GM10248 (cell line): ENCODE measurements around the gene CRMP1.

Experiments
- CTCF ChIA-PET: fragments of 300-600 bp; sonication (Branson Sonifier 250); formaldehyde crosslinking; extraction: SDS; loops from one replicate; lab custom pipeline; 2021; ENCODE audit warnings: antibody characterized with exemption; lab: Yijun Ruan, JAX
- POLR2A ChIA-PET: fragments of 350-650 bp; sonication (Branson Sonifier 250); formaldehyde crosslinking; extraction: SDS; loops from one replicate; lab custom pipeline; 2020; ENCODE audit warnings: antibody characterized with exemption; lab: Yijun Ruan, JAX
- DNase-seq: peaks from one replicate; pipeline ENCODE4 v3.0.0; 2012; ENCODE audit errors: extremely low spot score
- CTCF ChIP-seq: IDR thresholded peaks from 2 replicates; pipeline ENCODE4 v1.5.1; 2012; ENCODE audit warnings: mild to moderate bottlenecking, low read depth; ENCODE audit errors: extremely low read depth, missing control alignments, control extremely low read depth

Gene CRMP1

GRCh38 chr4:5784960-5785611, 107.8 kb downstream of the CRMP1 start:
- ChIA-PET CTCF (no interaction called here), POLR2A (no interaction called here)
- no peak for DNase-seq
- TF ChIP-seq CTCF = no peak

GRCh38 chr4:5784021-5784420, 108.9 kb downstream of the CRMP1 start:
- no peak for DNase-seq
- TF ChIP-seq CTCF = no peak
- POLR2A ChIA-PET = no interaction called here
- CTCF ChIA-PET = no interaction called here

- CTCF ChIA-PET = no interaction called here
- TF ChIP-seq CTCF = no peak
- POLR2A ChIA-PET = no interaction called here
- no peak for DNase-seq
Observed at GRCh38 chr4:5783486-5783885, 109.4 kb downstream of the CRMP1 start.

- no peak for TF ChIP-seq CTCF
- CTCF ChIA-PET = no interaction called here
- POLR2A ChIA-PET = no interaction called here
- DNase-seq = no peak
Observed at GRCh38 chr4:5782829-5783476, 109.9 kb downstream of the CRMP1 start.

GRCh38 chr4:5781691-5782090, 111.2 kb downstream of the CRMP1 start:
- no peak for TF ChIP-seq CTCF
- DNase-seq = no peak
- ChIA-PET CTCF (no interaction called here), POLR2A (no interaction called here)

GRCh38 chr4:5780831-5781480, 111.9 kb downstream of the CRMP1 start:
- TF ChIP-seq CTCF = no peak
- DNase-seq = no peak
- ChIA-PET CTCF (interaction anchor here (1.2 kb wide), 1 partner anchor 10 kb away, joined by 3 read pairs; no protein-coding TSS in a partner anchor), POLR2A (no interaction called here)
